Neural progenitor cell (in vitro differentiated cells): ENCODE results near the gene EMC8. TPM values are rescaled to one million over a fixed set of nuclear protein-coding genes. Genes with fewer than 3 reads are reported as not detected.

Experiments
- DNase-seq: peaks from one replicate; pipeline ENCODE4 v3.0.0-alpha.2; 2016; ENCODE audit warnings: low spot score
- H2AFZ ChIP-seq: fragments of 200-600 bp; sonication (generic); replicated peaks from 2 replicates; pipeline ENCODE4 v1.6.1; 2016; ENCODE audit warnings: antibody characterized with exemption
- H3F3A ChIP-seq: fragments of 200-600 bp; sonication (generic); 2 replicates; pipeline ENCODE4 v1.6.1; 2016; ENCODE audit warnings: antibody characterized with exemption, low read depth
- H3K27ac ChIP-seq: fragments of 200-600 bp; sonication (generic); 2 replicates; pipeline ENCODE4 v1.5.1; 2016; ENCODE audit warnings: mild to moderate bottlenecking
- H3K27me3 ChIP-seq: fragments of 200-600 bp; sonication (generic); 2 replicates; pipeline ENCODE4 v1.6.1; 2016; ENCODE audit warnings: mild to moderate bottlenecking, moderate library complexity
- H3K36me3 ChIP-seq: fragments of 200-600 bp; sonication (generic); 2 replicates; pipeline ENCODE4 v1.5.1; 2016
- H3K4me1 ChIP-seq: fragments of 200-600 bp; sonication (generic); 2 replicates; pipeline ENCODE4 v1.6.1; 2016; ENCODE audit warnings: mixed run types
- H3K4me2 ChIP-seq: fragments of 200-600 bp; sonication (generic); 2 replicates; pipeline ENCODE4 v1.6.1; 2016
- H3K4me3 ChIP-seq: fragments of 200-600 bp; sonication (generic); 2 replicates; pipeline ENCODE4 v1.5.1; 2016
- H3K79me2 ChIP-seq: fragments of 200-600 bp; sonication (generic); 2 replicates; pipeline ENCODE4 v1.6.1; 2016; ENCODE audit warnings: low read depth
- H3K9ac ChIP-seq: fragments of 200-600 bp; sonication (generic); 2 replicates; pipeline ENCODE4 v1.6.1; 2016
- H3K9me3 ChIP-seq: fragments of 200-600 bp; sonication (generic); 2 replicates; pipeline ENCODE4 v1.5.1; 2016; ENCODE audit warnings: low read depth
- H4K20me1 ChIP-seq: fragments of 200-600 bp; sonication (generic); 2 replicates; pipeline ENCODE4 v1.6.1; 2016; ENCODE audit warnings: low read depth
- H3K27ac Mint-ChIP-seq: 3 replicates; pipeline ENCODE4 v1.8.0; 2021; ENCODE audit warnings: mixed read lengths
- H3K27me3 Mint-ChIP-seq: 2 replicates; pipeline ENCODE4 v1.8.0; 2022; ENCODE audit warnings: low read depth, mild to moderate bottlenecking, inconsistent platforms, moderate library complexity, mixed read lengths; ENCODE audit not compliant: insufficient read depth
- H3K36me3 Mint-ChIP-seq: 3 replicates; pipeline ENCODE4 v1.8.0; 2021; ENCODE audit warnings: mixed read lengths
- H3K4me1 Mint-ChIP-seq: 3 replicates; pipeline ENCODE4 v1.8.0; 2021; ENCODE audit warnings: mixed read lengths
- H3K4me3 Mint-ChIP-seq: 3 replicates; pipeline ENCODE4 v1.8.0; 2021; ENCODE audit warnings: mild to moderate bottlenecking, moderate library complexity, mixed read lengths
- H3K9me3 Mint-ChIP-seq: 3 replicates; pipeline ENCODE4 v1.8.0; 2020; ENCODE audit warnings: mixed read lengths
- CTCF ChIP-seq: fragments of 200-600 bp; sonication (generic); IDR thresholded peaks from 2 replicates; pipeline ENCODE4 v1.5.1; 2017; ENCODE audit warnings: antibody characterized with exemption, mild to moderate bottlenecking
- EZH2 ChIP-seq: fragments of 200-600 bp; sonication (generic); IDR thresholded peaks from 2 replicates; pipeline ENCODE4 v1.6.1; 2017; ENCODE audit warnings: antibody characterized with exemption, mild to moderate bottlenecking, moderate library complexity
- EZH2phosphoT487 ChIP-seq: fragments of 200-600 bp; sonication (generic); IDR thresholded peaks from 2 replicates; pipeline ENCODE4 v1.6.1; 2017; ENCODE audit warnings: antibody characterized with exemption
- total RNA-seq: library from RNA; depleted of rRNA; stranded (reverse); fragments of >200 nt; gene quantifications from 2 replicates; pipeline ENCODE4 v1.2.3, GENCODE V29; 2015; ENCODE audit warnings: low replicate concordance

Gene EMC8
- total RNA-seq, 1 donor from 2014 or later, result 25.1 TPM

- H4K20me1 ChIP-seq, result peaks cover 45% of the 10 kb centered on the region
Observed at GRCh38 chr16:85793662-85794298, 5.6 kb downstream of the EMC8 start.

GRCh38 chr16:85789773-85790172 lies 9.6 kb downstream of the EMC8 start:
- Histone ChIP-seq H3K4me3 (no peak overlapping the region), H3K9ac (no peak overlapping the region), H3K36me3 (peaks cover 3% of the 10 kb centered on the region), H3K9me3 (no peaks in the 10 kb centered on the region), H3K4me1 (no peaks in the 10 kb centered on the region), H4K20me1 (peaks cover 27% of the 10 kb centered on the region), H3F3A (no peaks in the 10 kb centered on the region), H3K79me2 (peaks cover 71% of the 10 kb centered on the region), H3K27ac (no peak overlapping the region), H3K27me3 (no peaks in the 10 kb centered on the region), H3K4me2 (no peak overlapping the region), H2AFZ (no peak overlapping the region)
- Mint-ChIP-seq H3K4me3 (no peak overlapping the region), H3K27ac (no peak overlapping the region), H3K27me3 (peaks cover 4% of the 10 kb centered on the region), H3K36me3 (peaks cover 30% of the 10 kb centered on the region), H3K4me1 (no peaks in the 10 kb centered on the region), H3K9me3 (no peaks in the 10 kb centered on the region)
- DNase-seq, result no peak
- TF ChIP-seq CTCF (no peak), EZH2phosphoT487 (no peak), EZH2 (no peak)

More at GRCh38 chr16:85793662-85794298, 5.6 kb downstream of the EMC8 start:
- Histone ChIP-seq H3F3A (peaks cover 4% of the 10 kb centered on the region), H3K4me1 (no peaks in the 10 kb centered on the region), H3K9me3 (no peaks in the 10 kb centered on the region), H3K4me3 (no peak overlapping the region), H3K27ac (no peak overlapping the region), H3K36me3 (peaks cover 3% of the 10 kb centered on the region), H3K4me2 (no peak overlapping the region), H2AFZ (no peak overlapping the region), H3K9ac (no peak overlapping the region), H3K27me3 (no peaks in the 10 kb centered on the region), H3K79me2 (peaks cover 93% of the 10 kb centered on the region)
- no peak overlapping the region for H3K4me3 Mint-ChIP-seq
- H3K27me3 Mint-ChIP-seq, result peaks cover 3% of the 10 kb centered on the region
- H3K27ac Mint-ChIP-seq, result no peak overlapping the region
- peaks cover 39% of the 10 kb centered on the region for H3K36me3 Mint-ChIP-seq
- no peak for DNase-seq
- peaks cover 11% of the 10 kb centered on the region for H3K4me1 Mint-ChIP-seq
- no peak for TF ChIP-seq EZH2
- TF ChIP-seq CTCF, result no peak
- no peak for TF ChIP-seq EZH2phosphoT487
- H3K9me3 Mint-ChIP-seq, result no peaks in the 10 kb centered on the region

- no peaks in the 10 kb centered on the region for H3F3A ChIP-seq
- DNase-seq, result no peak
- H3K9me3 ChIP-seq, result no peaks in the 10 kb centered on the region
- H3K27me3 ChIP-seq, result no peaks in the 10 kb centered on the region
- no peak overlapping the region for H3K4me3 Mint-ChIP-seq
- H3K27ac ChIP-seq, result no peak overlapping the region
- no peaks in the 10 kb centered on the region for H3K4me1 Mint-ChIP-seq
- H3K36me3 Mint-ChIP-seq, result peaks cover 26% of the 10 kb centered on the region
- peaks cover 3% of the 10 kb centered on the region for H3K36me3 ChIP-seq
- no peak overlapping the region for H3K4me3 ChIP-seq
- H3K4me1 ChIP-seq, result no peaks in the 10 kb centered on the region
- TF ChIP-seq EZH2, result no peak
- no peak for TF ChIP-seq EZH2phosphoT487
- no peak for TF ChIP-seq CTCF
- peaks cover 69% of the 10 kb centered on the region for H3K79me2 ChIP-seq
- H3K9ac ChIP-seq, result no peak overlapping the region
- no peaks in the 10 kb centered on the region for H3K9me3 Mint-ChIP-seq
- no peak overlapping the region for H2AFZ ChIP-seq
- H3K4me2 ChIP-seq, result no peak overlapping the region
- H4K20me1 ChIP-seq, result peaks cover 19% of the 10 kb centered on the region
- no peak overlapping the region for H3K27ac Mint-ChIP-seq
- H3K27me3 Mint-ChIP-seq, result peaks cover 4% of the 10 kb centered on the region
Observed at GRCh38 chr16:85788819-85789218, 10.5 kb downstream of the EMC8 start.
